ENCODE measurements around the gene SCLT1. TPM values are rescaled to one million over a fixed set of nuclear protein-coding genes. Genes with fewer than 3 reads are reported as not detected.

Gene SCLT1
- polyA plus RNA-seq, 2 of the 4 experiments (the other 2 are of a cell fraction), result 7.4 to 12.1 TPM

DNA sequence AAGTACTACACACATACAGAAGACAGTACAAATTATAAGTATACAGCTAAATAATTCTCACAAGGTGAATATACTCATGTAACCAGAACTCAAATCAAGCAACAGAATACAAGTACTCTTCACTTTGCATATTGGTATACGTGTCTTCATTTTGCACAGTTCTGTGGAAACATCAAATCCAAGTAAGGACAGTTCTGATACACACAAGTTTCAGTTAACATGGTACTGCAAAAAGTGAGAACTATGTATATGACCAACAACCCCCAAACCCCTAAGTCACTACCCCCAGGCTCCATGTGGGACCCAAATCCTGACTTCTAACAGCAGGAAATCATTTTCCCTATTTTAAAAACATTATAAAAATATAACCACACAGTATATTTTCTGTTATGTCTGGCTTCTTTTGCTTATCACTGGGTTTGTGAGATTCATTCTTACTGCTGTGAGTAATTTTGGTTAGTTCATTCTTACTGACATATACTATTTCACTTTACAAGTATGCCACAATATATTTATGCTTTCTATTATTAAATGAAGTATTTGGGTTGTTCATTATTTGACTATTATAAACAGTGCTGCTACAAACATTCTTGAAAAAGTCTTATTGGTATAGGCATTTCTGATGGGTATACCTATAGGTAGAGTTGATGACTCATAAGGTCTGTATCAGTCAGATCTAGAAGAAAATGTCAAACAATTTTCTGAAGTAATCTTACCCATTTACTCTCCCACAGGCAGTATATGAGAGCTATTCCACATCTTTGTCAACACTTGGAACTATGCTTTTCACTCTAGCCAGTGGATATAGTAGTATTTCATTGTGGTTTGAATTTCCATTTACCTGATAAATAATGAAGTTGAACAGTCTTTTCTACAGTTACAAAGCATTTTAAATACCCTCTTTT lies 47.0 kb downstream of the SCLT1 start:
- Histone ChIP-seq H3K4me1 (no peaks in the 10 kb centered on the region), H3K27ac (no peak overlapping the region), H3K4me2 (no peak overlapping the region), H3K4me3 (no peak overlapping the region), H3K9me3 (peaks cover 3% of the 10 kb centered on the region; the same call in 1 of the 3 replicates)
- FAIRE-seq (no peak), DNase-seq (ENCODE audit: low read depth in 1 of 2, low spot score in 1 of 2) (no peak), ATAC-seq (no peak)
- TF ChIP-seq FOSL2 (IDR thresholded peaks at IDR 0.05), result no peak
- peak; percentile 43; the same call in 1 of the 2 replicates for TF ChIP-seq FOSL2 (CRISPR knock-in tag; IDR thresholded peaks at IDR 0.05)
- no peak for TF ChIP-seq NPAS2 (CRISPR knock-in tag; IDR thresholded peaks at IDR 0.05; ENCODE audit: borderline replicate concordance)
- WGBS (ENCODE audit: missing lambda C conversion rate), result 93% methylated on average over 1 of the region's 1 CpG
- ChIA-PET POLR2A (no interaction called here), CTCF (no interaction called here)

DNA sequence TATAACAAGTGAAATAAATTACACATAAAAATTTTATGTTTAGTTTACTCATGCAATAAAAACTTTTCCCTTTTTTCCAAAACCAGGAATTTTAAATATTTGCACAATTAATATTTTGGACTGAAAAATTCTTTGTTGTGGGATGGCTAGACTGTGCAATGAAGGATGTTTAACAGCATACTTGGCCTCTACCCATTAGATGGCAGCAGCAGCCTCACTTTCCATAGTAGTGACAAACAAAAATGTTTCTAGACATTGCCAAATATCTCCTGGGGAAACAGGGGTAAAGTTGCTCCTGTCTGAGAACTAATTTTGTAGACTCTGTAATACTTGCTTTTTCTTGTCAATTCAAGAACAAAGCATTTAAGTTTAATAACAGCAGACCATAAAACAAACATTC lies 49.8 kb downstream of the SCLT1 start:
- ChIA-PET POLR2A (no interaction called here), CTCF (no interaction called here)
- FAIRE-seq, result no peak
- no peak for ATAC-seq
- no peaks in the 10 kb centered on the region for H3K9me3 ChIP-seq
- H3K4me1 ChIP-seq, result no peaks in the 10 kb centered on the region
- DNase-seq (ENCODE audit: low read depth in 1 of 2, low spot score in 1 of 2), result peak in 1 of 2 experiments; percentile 6
- H3K4me3 ChIP-seq, result no peak overlapping the region
- TF ChIP-seq, protein P1, sequence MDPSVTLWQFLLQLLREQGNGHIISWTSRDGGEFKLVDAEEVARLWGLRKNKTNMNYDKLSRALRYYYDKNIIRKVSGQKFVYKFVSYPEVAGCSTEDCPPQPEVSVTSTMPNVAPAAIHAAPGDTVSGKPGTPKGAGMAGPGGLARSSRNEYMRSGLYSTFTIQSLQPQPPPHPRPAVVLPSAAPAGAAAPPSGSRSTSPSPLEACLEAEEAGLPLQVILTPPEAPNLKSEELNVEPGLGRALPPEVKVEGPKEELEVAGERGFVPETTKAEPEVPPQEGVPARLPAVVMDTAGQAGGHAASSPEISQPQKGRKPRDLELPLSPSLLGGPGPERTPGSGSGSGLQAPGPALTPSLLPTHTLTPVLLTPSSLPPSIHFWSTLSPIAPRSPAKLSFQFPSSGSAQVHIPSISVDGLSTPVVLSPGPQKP (IDR thresholded peaks at IDR 0.05; ENCODE audit: low read depth, low read length), result no peak
- TF ChIP-seq RAD21 (conservative IDR thresholded peaks at IDR 0.05 in 1 of 2, IDR thresholded peaks at IDR 0.05 in 1 of 2), result peak in 1 of 2 experiments; percentile 18; a peak in 1 of 5 replicates
- H3K4me2 ChIP-seq, result no peak overlapping the region
- no peak overlapping the region for H3K27ac ChIP-seq

DNA sequence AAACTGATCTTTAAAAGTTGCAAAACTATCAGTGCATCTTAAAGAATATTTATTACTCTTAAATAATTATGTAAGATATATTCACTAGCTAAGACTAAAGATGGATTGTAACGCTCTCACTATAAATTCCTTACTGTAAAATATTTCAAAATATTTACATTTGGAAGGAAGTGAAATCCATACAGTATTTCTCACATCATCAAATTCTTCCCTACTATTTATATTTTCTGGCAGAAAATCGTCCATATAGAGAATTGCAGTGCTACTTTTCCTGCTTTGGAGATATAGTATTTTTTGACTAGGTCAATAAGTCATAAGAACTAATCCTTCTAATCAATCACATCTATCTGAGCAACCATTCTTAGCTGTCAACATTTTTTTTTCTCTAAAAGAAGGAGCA lies 52.9 kb downstream of the SCLT1 start:
- Histone ChIP-seq H3K4me3 (no peak overlapping the region), H3K4me2 (no peak overlapping the region), H3K4me1 (no peaks in the 10 kb centered on the region), H3K27ac (no peak overlapping the region), H3K9me3 (no peaks in the 10 kb centered on the region)
- ChIA-PET POLR2A (no interaction called here), CTCF (no interaction called here)
- 61% methylated on average over 2 of the region's 2 CpGs for WGBS (ENCODE audit: missing lambda C conversion rate)
- ATAC-seq (no peak), FAIRE-seq (no peak), DNase-seq (ENCODE audit: low read depth in 1 of 2, low spot score in 1 of 2) (no peak)
- TF ChIP-seq RCOR1 (IDR thresholded peaks at IDR 0.05; ENCODE audit: low read depth, low read length) (no peak), RFX5 (IDR thresholded peaks at IDR 0.05) (no peak), CHD2 (IDR thresholded peaks at IDR 0.05; ENCODE audit: low read length, partially characterized antibody) (no peak), JUNB (IDR thresholded peaks at IDR 0.05) (no peak), EHF (CRISPR knock-in tag; IDR thresholded peaks at IDR 0.05) (no peak), KDM5A (IDR thresholded peaks at IDR 0.05) (no peak)

DNA sequence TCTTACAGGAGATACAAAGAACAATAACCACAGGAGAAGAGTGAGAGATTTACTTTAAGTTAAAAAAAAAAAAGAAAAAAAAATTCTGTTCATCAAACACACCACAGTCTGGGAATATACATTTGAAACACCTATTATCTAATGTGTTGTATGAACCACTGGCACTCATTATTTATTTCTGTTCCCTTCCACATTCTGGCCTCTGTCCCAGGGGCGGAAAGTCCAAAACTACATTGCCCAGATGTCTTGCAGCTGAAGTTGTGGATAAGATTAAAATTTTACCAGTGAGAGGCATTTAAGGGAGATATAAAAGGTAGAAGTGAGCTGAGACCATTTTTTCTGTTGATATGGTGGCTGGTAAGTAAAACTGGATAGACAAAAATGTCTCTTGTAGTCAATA lies 56.2 kb downstream of the SCLT1 start:
- H3K27ac ChIP-seq, result no peak overlapping the region
- ChIA-PET POLR2A (no interaction called here), CTCF (no interaction called here)
- TF ChIP-seq FOSL2 (IDR thresholded peaks at IDR 0.05) (no peak), FOSL2 (CRISPR knock-in tag; IDR thresholded peaks at IDR 0.05) (no peak)
- TF ChIP-seq, protein P2, sequence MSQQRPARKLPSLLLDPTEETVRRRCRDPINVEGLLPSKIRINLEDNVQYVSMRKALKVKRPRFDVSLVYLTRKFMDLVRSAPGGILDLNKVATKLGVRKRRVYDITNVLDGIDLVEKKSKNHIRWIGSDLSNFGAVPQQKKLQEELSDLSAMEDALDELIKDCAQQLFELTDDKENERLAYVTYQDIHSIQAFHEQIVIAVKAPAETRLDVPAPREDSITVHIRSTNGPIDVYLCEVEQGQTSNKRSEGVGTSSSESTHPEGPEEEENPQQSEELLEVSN (IDR thresholded peaks at IDR 0.05; ENCODE audit: borderline replicate concordance, low read depth), result no peak
- 88% methylated on average over 1 of the region's 1 CpG for WGBS (ENCODE audit: missing lambda C conversion rate)
- ATAC-seq (no peak), DNase-seq (ENCODE audit: low read depth in 1 of 2, low spot score in 1 of 2) (no peak), FAIRE-seq (no peak)
- H3K4me1 ChIP-seq, result no peaks in the 10 kb centered on the region
- no peaks in the 10 kb centered on the region for H3K9me3 ChIP-seq
- no peak overlapping the region for H3K4me3 ChIP-seq
- no peak overlapping the region for H3K4me2 ChIP-seq

Measured in A549 (cell line).